NCI-H2227 (cell line): ENCODE data around the gene TLCD3A.
"Not testable (repeated sequence)": the region's sequence is repeated elsewhere in the genome, so short reads cannot be mapped to it uniquely, and the experiment has no call there.

Source experiments
- DNase-seq: peaks from one replicate; lab custom pipeline; 2025; ENCODE audit not compliant: unreplicated experiment; lab: John Stamatoyannopoulos, UW

The TLCD3A gene

GRCh38 chr17:732067-732901, at the start of gene TLCD3A:
TLCD3A (plus strand) TSS chr17:732596; CDS start chr17:732648, 52 bp downstream.
- DNase-seq, result peak; percentile 75

- no peak for DNase-seq
These were observed 49.4 kb upstream of the TLCD3A start for GRCh38 chr17:683040-683439.

GRCh38 chr17:683499-684254, 48.7 kb upstream of the TLCD3A start:
- DNase-seq, result no peak

- DNase-seq, result no peak
These were observed 47.4 kb upstream of the TLCD3A start for GRCh38 chr17:685006-685405.

GRCh38 chr17:688100-688989, 44.1 kb upstream of the TLCD3A start:
- no peak for DNase-seq

GRCh38 chr17:689556-690275, 42.7 kb upstream of the TLCD3A start:
- no peak for DNase-seq

GRCh38 chr17:690361-690760, 42.0 kb upstream of the TLCD3A start:
- no peak for DNase-seq

- DNase-seq, result no peak
These were observed 41.0 kb upstream of the TLCD3A start for GRCh38 chr17:691423-691822.

GRCh38 chr17:692116-692515, 40.3 kb upstream of the TLCD3A start:
- DNase-seq, result no peak

- DNase-seq, result no peak
These were observed 38.4 kb upstream of the TLCD3A start for GRCh38 chr17:693791-694638.

- no peak for DNase-seq
These were observed 36.0 kb upstream of the TLCD3A start for GRCh38 chr17:696369-696768.

GRCh38 chr17:697682-698081, 34.7 kb upstream of the TLCD3A start:
- DNase-seq, result no peak

GRCh38 chr17:698096-698495, 34.3 kb upstream of the TLCD3A start:
- DNase-seq, result not testable (repeated sequence)

GRCh38 chr17:699345-699744, 33.1 kb upstream of the TLCD3A start:
- DNase-seq, result no peak

- no peak for DNase-seq
These were observed 31.8 kb upstream of the TLCD3A start for GRCh38 chr17:700504-701094.

- DNase-seq, result no peak
These were observed 29.1 kb upstream of the TLCD3A start for GRCh38 chr17:703081-703875.

GRCh38 chr17:704111-704864, 28.1 kb upstream of the TLCD3A start:
- DNase-seq, result no peak

GRCh38 chr17:705011-705410, 27.4 kb upstream of the TLCD3A start:
- no peak for DNase-seq
